HG02759 (cell line): Measurements from ENCODE around the gene RUNX1.
A peak's percentile ranks its signal among the peaks of the same experiment; 100 is the strongest.
"Not testable (repeated sequence)": the region's sequence is repeated elsewhere in the genome, so short reads cannot be mapped to it uniquely, and the experiment has no call there.

ENCODE experiments used
- ATAC-seq: cut with Tn5 transposase; IDR thresholded peaks from one replicate; pipeline ENCODE4 v1.9.1; 2021; ENCODE audit warnings: mild to moderate bottlenecking, moderate library complexity; ENCODE audit not compliant: unreplicated experiment

Gene RUNX1

GRCh38 chr21:34974162-34974981, 74.7 kb downstream of the RUNX1 start:
- peak; percentile 92 for ATAC-seq

- ATAC-seq = no peak
Observed at GRCh38 chr21:34973685-34974084, 75.4 kb downstream of the RUNX1 start.

GRCh38 chr21:34971656-34972055, 77.4 kb downstream of the RUNX1 start:
- no peak for ATAC-seq

- ATAC-seq = no peak
Observed at GRCh38 chr21:34970566-34970965, 78.5 kb downstream of the RUNX1 start.

- no peak for ATAC-seq
Observed at GRCh38 chr21:34970167-34970500, 79.0 kb downstream of the RUNX1 start.

- ATAC-seq = no peak
Observed at GRCh38 chr21:34969423-34970166, 79.5 kb downstream of the RUNX1 start.

- no peak for ATAC-seq
Observed at GRCh38 chr21:34968414-34969333, 80.4 kb downstream of the RUNX1 start.

GRCh38 chr21:34967509-34968289, 81.4 kb downstream of the RUNX1 start:
- ATAC-seq = no peak

GRCh38 chr21:34966881-34967280, 82.2 kb downstream of the RUNX1 start:
- not testable (repeated sequence) for ATAC-seq

GRCh38 chr21:34965200-34966174, 83.6 kb downstream of the RUNX1 start:
- no peak for ATAC-seq

GRCh38 chr21:34962586-34963222, 86.4 kb downstream of the RUNX1 start:
- no peak for ATAC-seq

- no peak for ATAC-seq
Observed at GRCh38 chr21:34962136-34962535, 87.0 kb downstream of the RUNX1 start.

GRCh38 chr21:34960687-34961086, 88.4 kb downstream of the RUNX1 start:
- ATAC-seq = no peak

- no peak for ATAC-seq
Observed at GRCh38 chr21:34959607-34960006, 89.5 kb downstream of the RUNX1 start.

- ATAC-seq = no peak
Observed at GRCh38 chr21:34958040-34958439, 91.1 kb downstream of the RUNX1 start.

- no peak for ATAC-seq
Observed at GRCh38 chr21:34956416-34957316, 92.4 kb downstream of the RUNX1 start.

- ATAC-seq = no peak
Observed at GRCh38 chr21:34953950-34954349, 95.2 kb downstream of the RUNX1 start.

- ATAC-seq = no peak
Observed at GRCh38 chr21:34952701-34953100, 96.4 kb downstream of the RUNX1 start.
